Type B pancreatic cell (in vitro differentiated cells): ENCODE results near the gene EDEM2. TPM values are rescaled to one million over a fixed set of nuclear protein-coding genes. Genes with fewer than 3 reads are reported as not detected.
"Not testable (repeated sequence)": the region's sequence is repeated elsewhere in the genome, so short reads cannot be mapped to it uniquely, and the experiment has no call there.

ENCODE experiments used
- DNase-seq: peaks from one replicate; pipeline ENCODE4 v3.0.0; 2021; ENCODE audit warnings: mixed read lengths; ENCODE audit not compliant: unreplicated experiment; ENCODE audit errors: extremely low spot score
- H3K27ac Mint-ChIP-seq: 2 replicates; pipeline ENCODE4 v1.8.0; 2021; ENCODE audit warnings: mild to moderate bottlenecking, mixed read lengths
- H3K27me3 Mint-ChIP-seq: 2 replicates; pipeline ENCODE4 v1.8.0; 2021; ENCODE audit warnings: mixed read lengths
- H3K36me3 Mint-ChIP-seq: 2 replicates; pipeline ENCODE4 v1.8.0; 2021; ENCODE audit warnings: mixed read lengths
- H3K4me1 Mint-ChIP-seq: one replicate; pipeline ENCODE4 v1.8.0; 2021; ENCODE audit warnings: mixed read lengths; ENCODE audit not compliant: unreplicated experiment
- H3K4me3 Mint-ChIP-seq: 2 replicates; pipeline ENCODE4 v1.8.0; 2021; ENCODE audit warnings: mild to moderate bottlenecking, mixed read lengths
- H3K9me3 Mint-ChIP-seq: 2 replicates; pipeline ENCODE4 v1.8.0; 2021; ENCODE audit warnings: mixed read lengths
- total RNA-seq: library from RNA; stranded (reverse); gene quantifications from 2 replicates; pipeline ENCODE4 v1.2.1, GENCODE V29; 2021; ENCODE audit warnings: low replicate concordance
- TF ChIP-seq, protein P1 (sequence below): fragments of 200-600 bp; sonication (generic); conservative IDR thresholded peaks from 2 replicates; pipeline ENCODE4 v1.5.0; 2021; ENCODE audit warnings: antibody characterized with exemption, mild to moderate bottlenecking

Gene EDEM2
- total RNA-seq, 1 donor from 2014 or later, result 27.3 TPM

DNA sequence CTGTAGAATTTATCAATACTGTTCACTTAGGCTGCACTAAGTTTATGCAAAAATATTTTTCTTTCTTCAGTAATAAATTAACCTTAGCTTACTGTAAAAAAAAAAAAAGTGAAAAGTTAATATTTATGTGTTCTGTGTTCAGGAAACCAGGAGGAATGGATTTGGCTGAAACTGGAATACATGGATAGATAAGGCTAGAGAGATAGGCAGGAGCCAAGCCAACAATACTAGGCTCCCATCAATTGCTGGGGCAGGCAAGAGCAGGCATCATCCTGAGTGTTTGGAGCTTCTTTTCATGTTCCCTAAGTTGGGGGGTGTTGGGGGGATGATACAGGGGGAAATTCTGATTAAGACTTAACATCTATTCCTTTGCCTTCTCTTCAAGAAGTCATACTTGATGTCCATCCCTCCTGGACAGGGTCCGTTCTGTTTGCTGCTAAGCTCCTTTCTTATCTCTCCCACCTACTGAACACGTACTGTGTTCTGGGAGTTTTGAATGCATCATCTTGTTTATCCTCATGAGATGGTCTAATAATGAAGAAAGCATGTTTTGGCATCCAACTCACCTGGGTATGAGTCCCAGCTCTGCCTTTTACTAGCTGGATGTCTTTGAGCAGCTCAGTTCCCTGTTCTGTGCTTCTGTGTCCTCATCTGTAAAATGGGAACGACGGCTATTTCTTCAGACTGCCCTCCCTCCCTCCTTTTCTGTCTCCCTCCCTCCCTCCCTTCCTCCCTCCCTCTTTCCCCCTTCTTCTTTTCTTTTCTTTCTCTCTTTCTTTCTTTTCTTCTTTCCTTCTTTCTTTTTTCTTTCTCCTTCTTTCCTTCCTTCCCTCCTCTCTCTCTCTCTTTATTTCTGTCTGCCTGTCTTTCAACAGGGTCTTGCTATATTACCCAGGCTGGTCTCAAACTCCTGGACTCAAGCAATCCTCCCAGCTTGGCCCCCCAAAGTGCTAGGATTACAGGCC is 18.4 kb upstream of the EDEM2 start:
- TF ChIP-seq, protein P1, sequence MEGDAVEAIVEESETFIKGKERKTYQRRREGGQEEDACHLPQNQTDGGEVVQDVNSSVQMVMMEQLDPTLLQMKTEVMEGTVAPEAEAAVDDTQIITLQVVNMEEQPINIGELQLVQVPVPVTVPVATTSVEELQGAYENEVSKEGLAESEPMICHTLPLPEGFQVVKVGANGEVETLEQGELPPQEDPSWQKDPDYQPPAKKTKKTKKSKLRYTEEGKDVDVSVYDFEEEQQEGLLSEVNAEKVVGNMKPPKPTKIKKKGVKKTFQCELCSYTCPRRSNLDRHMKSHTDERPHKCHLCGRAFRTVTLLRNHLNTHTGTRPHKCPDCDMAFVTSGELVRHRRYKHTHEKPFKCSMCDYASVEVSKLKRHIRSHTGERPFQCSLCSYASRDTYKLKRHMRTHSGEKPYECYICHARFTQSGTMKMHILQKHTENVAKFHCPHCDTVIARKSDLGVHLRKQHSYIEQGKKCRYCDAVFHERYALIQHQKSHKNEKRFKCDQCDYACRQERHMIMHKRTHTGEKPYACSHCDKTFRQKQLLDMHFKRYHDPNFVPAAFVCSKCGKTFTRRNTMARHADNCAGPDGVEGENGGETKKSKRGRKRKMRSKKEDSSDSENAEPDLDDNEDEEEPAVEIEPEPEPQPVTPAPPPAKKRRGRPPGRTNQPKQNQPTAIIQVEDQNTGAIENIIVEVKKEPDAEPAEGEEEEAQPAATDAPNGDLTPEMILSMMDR, result no peak
- H3K4me3 Mint-ChIP-seq, result no peak overlapping the region
- no peaks in the 10 kb centered on the region for H3K9me3 Mint-ChIP-seq
- no peak overlapping the region for H3K27ac Mint-ChIP-seq
- no peak for DNase-seq
- H3K27me3 Mint-ChIP-seq, result peaks cover 19% of the 10 kb centered on the region
- no peaks in the 10 kb centered on the region for H3K4me1 Mint-ChIP-seq
- H3K36me3 Mint-ChIP-seq, result no peaks in the 10 kb centered on the region

DNA sequence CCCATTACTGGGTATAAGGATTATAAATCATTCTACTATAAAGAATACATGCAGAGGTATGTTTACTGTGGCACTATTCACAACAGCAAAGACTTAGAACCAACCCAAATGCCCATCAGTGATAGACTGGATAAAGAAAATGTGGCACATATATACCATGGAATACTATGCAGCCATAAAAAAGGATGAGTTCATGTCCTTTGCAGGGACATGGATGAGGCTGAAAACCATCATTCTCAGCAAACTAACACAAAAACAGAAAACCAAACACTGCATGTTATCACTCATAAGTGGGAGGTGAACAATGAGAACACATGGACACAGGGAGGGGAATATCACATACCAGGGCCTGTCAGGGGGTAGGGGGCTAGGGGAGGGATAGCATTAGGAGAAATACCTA is 17.4 kb upstream of the EDEM2 start:
- H3K4me1 Mint-ChIP-seq, H3K9me3 Mint-ChIP-seq, DNase-seq, H3K4me3 Mint-ChIP-seq, H3K36me3 Mint-ChIP-seq, H3K27ac Mint-ChIP-seq: not testable (repeated sequence)
- peaks cover 15% of the 10 kb centered on the region for H3K27me3 Mint-ChIP-seq

DNA sequence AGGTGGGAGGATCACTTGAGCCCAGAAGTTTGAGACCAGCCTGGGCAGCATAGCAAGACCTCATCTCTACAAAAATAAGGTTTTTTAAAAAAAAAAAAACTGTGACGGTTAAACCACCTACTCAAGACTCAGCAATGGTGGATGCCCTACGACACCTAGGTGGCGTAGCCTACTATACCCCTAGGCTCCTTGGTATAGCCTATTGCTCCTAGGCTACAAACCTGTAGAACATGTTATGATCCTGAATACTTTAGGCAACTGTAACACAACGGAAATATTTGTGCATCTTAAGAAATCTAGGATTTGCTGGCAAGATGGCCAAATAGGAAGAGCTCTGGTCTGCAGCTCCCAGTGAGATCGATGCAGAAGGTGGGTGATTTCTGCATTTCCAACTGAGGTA is 13.2 kb upstream of the EDEM2 start:
- H3K4me3 Mint-ChIP-seq, DNase-seq, H3K9me3 Mint-ChIP-seq, H3K4me1 Mint-ChIP-seq, H3K36me3 Mint-ChIP-seq, H3K27ac Mint-ChIP-seq: not testable (repeated sequence)
- H3K27me3 Mint-ChIP-seq, result peaks cover 15% of the 10 kb centered on the region

DNA sequence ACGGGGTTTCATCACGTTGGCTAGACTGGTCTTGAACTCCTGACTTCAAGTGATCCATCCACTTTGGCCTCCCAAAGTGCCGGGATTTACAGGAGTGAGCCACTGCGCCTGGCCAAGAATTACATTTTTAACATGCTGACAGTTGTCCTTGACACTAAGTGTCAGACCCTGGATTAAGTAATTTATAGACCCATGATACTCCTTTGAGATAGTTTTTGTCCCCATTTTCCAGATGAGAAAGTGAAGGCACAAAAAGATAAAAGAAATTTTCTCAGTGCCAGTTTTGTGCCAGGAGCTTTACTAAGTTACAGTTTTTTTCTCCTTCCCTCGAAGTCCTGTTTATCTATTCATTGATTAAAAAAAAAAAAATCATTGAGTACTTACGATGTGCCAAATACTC is 9.8 kb upstream of the EDEM2 start:
- Mint-ChIP-seq H3K9me3 (no peaks in the 10 kb centered on the region), H3K27me3 (peaks cover 3% of the 10 kb centered on the region), H3K4me1 (no peaks in the 10 kb centered on the region), H3K36me3 (no peaks in the 10 kb centered on the region), H3K27ac (no peak overlapping the region), H3K4me3 (no peak overlapping the region)
- no peak for DNase-seq
- TF ChIP-seq, protein P1, result no peak

DNA sequence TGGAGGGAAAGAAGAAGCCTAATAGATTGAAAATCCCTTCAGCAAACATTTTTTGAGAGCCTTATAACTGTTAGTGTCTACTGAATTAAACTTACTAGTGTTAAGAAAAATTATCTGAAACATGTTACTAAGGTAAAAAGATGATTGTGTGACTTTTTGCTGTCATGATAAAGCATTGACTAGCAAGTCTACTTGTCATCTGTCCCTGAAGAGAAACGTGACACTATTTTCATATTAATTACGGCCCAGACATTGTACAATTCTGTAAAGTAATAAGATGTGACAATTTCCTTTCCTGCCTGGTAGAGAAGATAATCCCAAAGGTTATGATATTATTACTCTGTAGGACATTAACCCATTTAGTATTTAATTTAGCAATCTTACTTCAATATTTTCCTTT is 8.8 kb upstream of the EDEM2 start:
- TF ChIP-seq, protein P1, result no peak
- no peak for DNase-seq
- H3K27me3 Mint-ChIP-seq, result peaks cover 7% of the 10 kb centered on the region
- no peak overlapping the region for H3K4me3 Mint-ChIP-seq
- no peak overlapping the region for H3K27ac Mint-ChIP-seq
- H3K36me3 Mint-ChIP-seq, result no peaks in the 10 kb centered on the region
- H3K4me1 Mint-ChIP-seq, result no peaks in the 10 kb centered on the region
- H3K9me3 Mint-ChIP-seq, result no peaks in the 10 kb centered on the region

DNA sequence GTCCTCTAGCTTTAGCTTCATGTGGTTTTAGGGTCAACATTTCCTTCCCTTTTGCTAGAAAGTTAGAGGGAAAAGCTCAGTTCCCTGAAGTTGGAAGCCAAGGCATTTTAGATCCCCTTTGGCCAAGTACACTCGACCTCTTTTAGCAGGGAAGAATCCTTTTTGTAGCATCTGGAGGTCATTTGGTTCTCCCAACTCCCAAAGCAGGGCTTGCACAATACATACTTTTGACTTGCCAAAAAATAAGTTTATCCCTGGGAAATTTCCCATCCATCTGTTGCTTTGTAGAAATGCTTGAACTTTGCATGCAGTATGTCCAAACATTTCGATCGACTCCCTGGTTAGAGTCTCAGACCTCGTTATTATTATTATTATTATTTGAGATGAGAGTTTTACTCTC is 4.6 kb upstream of the EDEM2 start:
- peaks cover 7% of the 10 kb centered on the region for H3K27me3 Mint-ChIP-seq
- H3K27ac Mint-ChIP-seq, result no peak overlapping the region
- no peaks in the 10 kb centered on the region for H3K36me3 Mint-ChIP-seq
- H3K4me3 Mint-ChIP-seq, result no peak overlapping the region
- TF ChIP-seq, protein P1, result no peak
- DNase-seq, result no peak
- no peaks in the 10 kb centered on the region for H3K9me3 Mint-ChIP-seq
- peaks cover 15% of the 10 kb centered on the region for H3K4me1 Mint-ChIP-seq
